ENCODE data around the gene PCBP4.
"Not testable (repeated sequence)": the region's sequence is repeated elsewhere in the genome, so short reads cannot be mapped to it uniquely, and the experiment has no call there.

The PCBP4 gene

GRCh38 chr3:51994530-51994929, 27.3 kb upstream of the PCBP4 start:
- TF ChIP-seq CTCF (conservative IDR thresholded peaks at IDR 0.05; ENCODE audit: low read depth, low read length), result no peak
- peak overlapping the region; percentile 100 for H3K4me3 ChIP-seq (ENCODE audit: low read length)
- DNase-seq (ENCODE audit: low read depth), result no peak

GRCh38 chr3:51993657-51994056, 26.4 kb upstream of the PCBP4 start:
- H3K4me3 ChIP-seq (ENCODE audit: low read length); DNase-seq (ENCODE audit: low read depth): not testable (repeated sequence)

DNA sequence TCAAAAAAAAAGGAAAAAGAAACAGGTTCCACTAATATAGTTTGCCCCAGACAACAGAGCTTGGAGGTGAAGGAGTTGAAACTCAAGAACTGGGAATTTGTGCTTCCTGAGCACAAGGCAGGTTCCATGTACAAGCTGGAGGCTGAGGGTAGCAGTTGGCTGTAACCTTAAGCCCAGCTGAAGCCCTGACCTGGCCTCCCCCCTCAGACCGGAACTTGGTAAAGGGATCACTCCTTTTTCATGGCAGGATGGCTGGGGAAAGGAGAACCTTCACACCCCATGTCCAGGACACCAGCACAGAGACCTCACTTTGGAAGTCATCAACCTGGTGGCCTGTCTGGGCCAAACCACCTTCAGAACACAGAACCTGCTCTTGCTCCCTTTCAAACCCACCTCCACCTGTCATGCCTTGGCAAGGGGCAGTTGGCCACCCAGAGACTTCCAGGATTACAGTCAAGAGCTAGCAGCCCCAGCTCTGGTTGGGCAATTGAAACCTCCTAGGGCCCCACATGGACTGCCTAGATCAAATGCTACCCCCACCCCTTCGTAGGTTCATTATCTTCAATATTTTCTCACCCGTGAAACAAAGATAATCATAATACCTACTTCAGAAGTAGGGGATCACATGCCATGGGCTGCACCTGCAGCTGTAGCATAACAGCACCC, 24.9 kb upstream of the PCBP4 start:
- H3K4me3 ChIP-seq (ENCODE audit: low read length), result no peak overlapping the region
- no peak for DNase-seq (ENCODE audit: low read depth)
- TF ChIP-seq CTCF (conservative IDR thresholded peaks at IDR 0.05; ENCODE audit: low read depth, low read length), result no peak

GRCh38 chr3:51990501-51990971, 23.3 kb upstream of the PCBP4 start:
- not testable (repeated sequence) for DNase-seq (ENCODE audit: low read depth); H3K4me3 ChIP-seq (ENCODE audit: low read length)

- DNase-seq (ENCODE audit: low read depth), result no peak
- no peak for TF ChIP-seq CTCF (conservative IDR thresholded peaks at IDR 0.05; ENCODE audit: low read depth, low read length)
- no peak overlapping the region for H3K4me3 ChIP-seq (ENCODE audit: low read length)
Measured at GRCh38 chr3:51988286-51989146, 21.3 kb upstream of the PCBP4 start.

GRCh38 chr3:51987568-51987967, 20.3 kb upstream of the PCBP4 start:
- DNase-seq (ENCODE audit: low read depth), result no peak
- no peak overlapping the region for H3K4me3 ChIP-seq (ENCODE audit: low read length)
- no peak for TF ChIP-seq CTCF (conservative IDR thresholded peaks at IDR 0.05; ENCODE audit: low read depth, low read length)

- TF ChIP-seq CTCF (conservative IDR thresholded peaks at IDR 0.05; ENCODE audit: low read depth, low read length), result no peak
- no peak overlapping the region for H3K4me3 ChIP-seq (ENCODE audit: low read length)
- no peak for DNase-seq (ENCODE audit: low read depth)
Measured at GRCh38 chr3:51986010-51986947, 19.0 kb upstream of the PCBP4 start.
